GM21447 (cell line): Measurements from ENCODE around the gene USB1.

Source experiments
- ATAC-seq: cut with Tn5 transposase; IDR thresholded peaks from one replicate; pipeline ENCODE4 v1.9.1; 2021; ENCODE audit not compliant: unreplicated experiment

USB1 gene

DNA sequence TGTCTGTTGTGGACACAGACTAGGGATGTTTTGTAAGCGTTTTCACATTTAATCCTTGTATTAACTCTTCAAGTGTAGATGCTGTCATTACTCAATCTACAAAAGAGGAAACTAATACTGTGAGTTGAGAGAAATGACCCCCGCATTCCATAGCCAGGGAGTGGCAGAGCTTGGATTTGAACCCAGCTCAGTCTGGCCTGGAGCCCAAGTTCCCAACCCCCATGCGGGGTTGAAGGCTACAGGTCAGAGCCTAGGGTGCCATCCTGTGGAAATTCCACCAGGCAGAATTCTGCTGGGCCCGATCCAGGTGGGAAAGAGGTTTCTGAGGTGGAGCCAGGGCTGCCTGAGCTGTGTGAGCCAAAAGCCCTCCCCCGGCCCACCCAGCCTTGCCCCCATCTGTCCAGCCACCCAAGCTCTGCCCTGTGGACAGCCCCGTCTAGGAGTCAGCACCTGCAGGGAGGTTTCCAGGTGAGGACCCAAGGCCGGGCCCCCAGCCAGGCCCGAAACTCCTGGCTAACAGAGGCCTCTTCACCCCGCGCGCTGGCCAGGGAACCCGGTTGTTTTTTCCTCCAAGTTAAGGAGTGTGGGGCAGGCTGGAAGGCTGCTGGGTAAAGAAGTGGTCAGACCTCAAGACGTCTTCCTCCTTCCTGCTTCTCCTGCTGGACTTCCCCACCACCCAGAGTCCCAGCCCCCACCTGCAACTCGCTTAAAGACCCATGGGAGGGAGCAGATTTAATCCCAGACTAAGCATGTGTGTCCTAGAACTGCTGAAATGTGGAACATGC lies 30.0 kb downstream of the USB1 start:
- ATAC-seq: no peak

- ATAC-seq: no peak
These were observed 31.6 kb downstream of the USB1 start for GRCh38 chr16:58032710-58033293.

- ATAC-seq: no peak
These were observed 33.0 kb downstream of the USB1 start for GRCh38 chr16:58034128-58034685.

DNA sequence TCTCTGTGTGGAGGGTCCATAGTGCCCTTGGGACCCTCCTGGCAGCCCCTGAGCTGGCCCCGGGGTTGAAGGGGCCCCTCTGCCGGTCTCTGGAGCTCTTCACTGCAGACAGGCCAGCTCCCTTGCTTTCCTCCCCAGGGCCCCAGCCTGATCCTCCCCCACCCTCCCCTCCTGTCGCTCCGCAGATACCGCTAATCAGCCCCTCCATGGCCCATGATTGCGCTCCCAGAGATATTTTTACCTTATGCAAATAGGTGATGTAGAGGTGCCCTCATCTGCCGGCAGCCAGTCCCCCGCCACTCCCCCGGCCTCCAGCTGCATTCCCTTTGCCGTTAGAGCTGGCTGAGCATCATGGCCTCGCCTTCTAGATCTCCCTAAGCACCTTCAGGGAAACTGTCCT lies 33.6 kb downstream of the USB1 start:
- no peak for ATAC-seq

GRCh38 chr16:58035356-58036170 lies 34.4 kb downstream of the USB1 start:
- ATAC-seq: no peak

DNA sequence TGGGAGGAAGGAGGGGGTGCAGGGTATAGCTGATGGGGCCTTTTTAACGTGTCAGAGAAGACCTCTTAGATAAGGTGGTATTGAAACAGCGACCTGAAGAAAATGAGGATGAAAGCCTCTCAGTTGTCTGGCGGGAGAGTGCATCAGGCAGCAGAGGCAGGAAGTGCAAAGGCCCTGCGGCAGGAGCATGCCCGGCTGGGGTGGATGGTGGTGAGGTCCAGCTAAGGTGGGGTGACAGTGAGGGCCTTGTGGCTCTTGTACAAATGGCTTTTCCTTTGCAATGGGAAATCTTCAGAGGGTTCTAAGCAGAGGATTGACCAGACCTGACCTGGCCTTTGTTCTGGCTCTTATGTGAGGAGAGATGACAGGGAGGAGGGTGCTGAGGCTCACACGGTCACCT lies 35.7 kb downstream of the USB1 start:
- ATAC-seq: no peak

GRCh38 chr16:58037365-58038057 lies 36.3 kb downstream of the USB1 start:
- no peak for ATAC-seq

GRCh38 chr16:58038219-58038641 lies 37.0 kb downstream of the USB1 start:
- no peak for ATAC-seq

- ATAC-seq: no peak
These were observed 38.8 kb downstream of the USB1 start for GRCh38 chr16:58039829-58040495.

DNA sequence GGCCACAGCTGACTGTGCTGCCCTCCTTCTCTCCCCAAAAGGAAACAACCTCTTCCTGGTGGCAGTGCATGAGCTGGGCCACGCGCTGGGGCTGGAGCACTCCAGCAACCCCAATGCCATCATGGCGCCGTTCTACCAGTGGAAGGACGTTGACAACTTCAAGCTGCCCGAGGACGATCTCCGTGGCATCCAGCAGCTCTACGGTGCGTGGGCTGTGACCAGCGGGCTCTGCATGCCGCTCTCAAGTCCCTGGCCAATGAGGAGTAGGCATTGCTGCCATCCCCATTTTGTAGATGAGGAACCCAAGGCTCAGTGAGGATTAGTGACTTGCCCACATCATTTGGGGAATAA lies 39.3 kb downstream of the USB1 start:
- no peak for ATAC-seq

DNA sequence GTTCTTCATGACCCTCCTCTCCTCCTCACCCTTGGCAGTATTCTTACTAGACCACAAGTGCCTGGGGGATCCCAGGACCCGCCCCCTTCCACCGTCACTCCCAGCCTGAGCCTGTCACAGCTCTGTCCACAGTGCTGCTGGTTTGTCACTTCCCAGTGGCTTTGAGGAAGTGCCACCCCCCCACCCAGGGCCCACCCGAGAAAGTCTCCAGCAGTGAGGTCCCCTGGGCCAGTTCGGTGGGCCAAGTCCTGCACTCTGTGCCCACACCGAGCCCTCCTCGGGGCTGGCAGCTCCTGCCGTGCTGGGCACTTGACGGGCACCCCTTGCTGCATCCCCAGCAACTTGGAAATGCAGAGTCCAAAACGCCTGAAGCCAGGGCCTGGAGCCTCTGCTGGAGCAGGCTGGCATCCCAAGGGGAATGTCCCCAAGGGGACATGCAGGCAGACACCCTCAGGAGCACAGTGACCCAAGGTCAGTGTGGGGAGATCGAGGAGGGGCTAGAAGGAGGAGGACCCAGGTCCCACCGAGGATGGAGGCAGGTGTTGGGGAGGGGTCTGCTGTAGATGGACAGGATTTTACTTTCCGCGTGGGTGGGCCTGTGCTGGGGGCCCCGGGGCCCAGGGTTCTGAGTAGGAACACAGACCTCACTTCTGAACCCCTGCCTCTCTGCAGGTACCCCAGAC lies 39.9 kb downstream of the USB1 start:
- no peak for ATAC-seq

DNA sequence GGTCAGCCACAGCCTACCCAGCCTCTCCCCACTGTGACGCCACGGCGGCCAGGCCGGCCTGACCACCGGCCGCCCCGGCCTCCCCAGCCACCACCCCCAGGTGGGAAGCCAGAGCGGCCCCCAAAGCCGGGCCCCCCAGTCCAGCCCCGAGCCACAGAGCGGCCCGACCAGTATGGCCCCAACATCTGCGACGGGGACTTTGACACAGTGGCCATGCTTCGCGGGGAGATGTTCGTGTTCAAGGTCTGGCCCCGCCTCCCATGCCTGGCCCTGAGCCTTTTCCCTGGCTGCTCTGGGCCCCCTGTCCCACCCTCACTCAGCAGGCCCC lies 40.4 kb downstream of the USB1 start:
- ATAC-seq: no peak

GRCh38 chr16:58042001-58042885 lies 41.0 kb downstream of the USB1 start:
- ATAC-seq: no peak

DNA sequence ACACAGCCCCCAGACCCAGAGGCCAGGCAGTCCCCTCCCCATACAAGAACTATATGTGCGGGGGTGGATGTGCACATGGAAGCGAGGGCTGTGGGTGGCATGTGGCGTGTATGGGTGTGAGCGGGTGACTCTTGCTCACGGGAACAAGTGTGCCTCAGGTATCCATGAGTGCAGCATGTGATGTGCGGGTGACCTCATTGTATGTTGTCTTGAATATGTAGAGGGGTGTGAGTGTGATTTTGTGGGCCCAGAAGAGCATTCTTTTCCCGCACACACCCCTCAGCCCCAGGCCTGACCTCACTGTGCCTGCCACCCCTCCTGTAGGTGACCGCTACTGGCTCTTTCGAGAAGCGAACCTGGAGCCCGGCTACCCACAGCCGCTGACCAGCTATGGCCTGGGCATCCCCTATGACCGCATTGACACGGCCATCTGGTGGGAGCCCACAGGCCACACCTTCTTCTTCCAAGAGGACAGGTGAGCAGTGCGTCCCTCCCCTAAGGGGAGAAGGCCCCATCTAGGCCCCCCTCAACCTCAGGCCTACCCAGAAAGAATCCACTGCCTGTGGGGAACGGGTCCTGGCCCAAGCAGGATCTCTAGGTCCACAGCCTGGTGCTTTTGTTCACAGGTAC lies 41.8 kb downstream of the USB1 start:
- ATAC-seq: no peak

DNA sequence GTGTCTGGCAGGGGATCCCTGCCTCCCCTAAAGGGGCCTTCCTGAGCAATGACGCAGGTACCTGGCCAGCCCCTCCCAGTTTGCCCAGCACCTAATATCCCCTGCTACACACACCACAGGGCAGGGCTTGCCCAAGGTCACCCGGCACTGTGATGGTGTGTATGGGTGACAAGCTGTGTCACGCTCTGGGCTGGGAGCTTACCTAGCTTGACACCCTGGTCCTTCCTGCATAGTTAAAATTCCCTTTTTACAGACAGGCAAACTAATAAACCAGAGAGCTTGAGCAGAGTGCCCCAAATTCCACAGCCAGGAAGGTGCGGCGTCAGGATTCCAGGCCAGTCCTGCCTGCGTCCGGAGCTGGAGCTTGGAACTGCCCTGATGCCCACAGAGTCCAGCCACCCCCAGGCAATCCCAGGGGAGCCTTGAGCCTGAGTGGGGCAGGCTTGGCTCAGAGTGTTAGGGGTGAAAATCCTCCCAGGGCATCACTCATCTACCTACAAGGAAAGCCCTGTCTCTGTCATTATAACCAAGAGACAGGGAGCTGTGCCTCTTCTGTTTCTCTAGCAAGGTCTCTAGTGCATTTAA lies 42.5 kb downstream of the USB1 start:
- ATAC-seq: no peak

DNA sequence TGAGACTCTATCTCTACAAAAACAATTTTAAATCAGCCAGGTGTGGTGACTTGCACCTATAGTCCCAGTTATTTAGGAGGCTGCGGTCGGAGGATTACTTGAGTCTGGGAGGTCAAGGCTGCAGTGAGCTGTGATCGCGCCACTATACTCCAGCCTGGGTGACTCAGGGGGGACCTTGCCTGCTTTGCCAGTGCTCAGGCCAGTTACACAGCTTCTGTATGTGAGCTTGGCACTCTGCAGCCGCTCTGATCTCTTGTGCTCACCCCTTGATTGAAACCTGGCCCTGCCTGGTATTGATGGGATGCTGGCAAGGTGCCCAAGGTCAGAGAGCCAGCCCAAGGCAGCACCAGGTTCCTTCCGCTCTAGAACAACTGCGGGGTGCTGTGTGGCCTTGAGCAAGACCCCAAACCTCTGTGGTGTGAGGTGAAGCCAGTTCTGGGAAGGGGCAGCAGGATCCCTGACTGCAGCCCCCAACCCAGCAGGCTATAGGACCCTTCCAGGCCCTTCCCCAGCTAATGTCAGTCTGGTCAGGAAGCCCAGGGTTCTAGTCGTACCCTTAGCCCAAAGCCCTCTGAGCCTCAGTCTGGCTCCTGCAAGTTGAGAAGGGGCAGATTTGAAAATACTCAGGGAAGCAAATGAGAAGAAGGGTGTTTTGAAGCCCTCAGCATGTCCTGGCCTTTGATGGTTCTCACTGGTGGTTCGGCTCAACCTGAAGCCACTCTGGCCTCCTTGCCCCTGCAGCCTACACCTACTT lies 43.2 kb downstream of the USB1 start:
- no peak for ATAC-seq

GRCh38 chr16:58045096-58045495 lies 43.9 kb downstream of the USB1 start:
- ATAC-seq: no peak
